Activated CD8-positive, alpha-beta memory T cell treated with anti-CD3 and anti-CD28 coated beads, Interleukin-2, amount 50 U/mL, for 1 hour (primary cell): ENCODE measurements around the gene MEG3.
"Not testable (repeated sequence)": the region's sequence is repeated elsewhere in the genome, so short reads cannot be mapped to it uniquely, and the experiment has no call there.

Source experiments
- DNase-seq: peaks from one replicate; pipeline ENCODE4 v3.0.0-alpha.2; 2020; ENCODE audit errors: extremely low read depth

MEG3 gene

DNA sequence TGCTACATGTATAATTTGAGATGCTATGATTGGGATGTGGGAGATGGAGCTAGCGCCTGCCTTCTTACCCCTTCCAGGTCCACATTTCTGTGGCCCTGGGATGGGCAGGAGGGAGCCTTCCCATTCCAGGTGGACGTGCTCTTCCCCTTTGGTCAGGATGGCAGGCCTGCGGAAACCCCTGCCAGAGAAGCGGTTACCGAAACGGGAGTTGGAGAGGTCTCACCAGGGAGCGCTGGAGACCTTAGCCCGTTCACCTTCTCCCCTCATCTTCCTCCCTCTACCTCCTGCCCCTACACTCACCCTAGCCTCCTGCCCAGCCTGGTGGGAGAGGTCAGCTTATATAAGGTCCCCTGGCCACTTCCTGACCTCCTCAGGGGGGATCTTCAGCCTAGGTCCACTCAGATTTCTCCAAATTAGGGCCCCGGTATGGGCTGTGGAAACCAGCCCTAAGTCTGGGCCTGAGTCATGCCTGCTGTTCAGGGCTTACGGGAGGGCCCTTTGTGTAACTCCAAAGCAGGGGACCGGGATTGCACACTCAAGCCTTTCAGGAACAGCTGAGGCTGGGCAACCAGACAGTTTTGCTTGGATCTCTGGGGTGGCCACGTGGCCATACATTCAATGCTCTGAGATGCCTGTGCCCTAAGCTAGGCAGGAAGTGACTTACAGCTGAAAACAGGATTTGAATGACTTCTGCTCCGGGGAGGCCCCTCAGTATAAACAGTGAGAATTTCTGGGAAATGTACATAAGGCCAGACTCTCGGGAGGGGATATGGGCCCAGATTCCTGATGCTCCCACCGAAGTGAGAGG is 10.2 kb upstream of the MEG3 start:
- DNase-seq: no peak

DNA sequence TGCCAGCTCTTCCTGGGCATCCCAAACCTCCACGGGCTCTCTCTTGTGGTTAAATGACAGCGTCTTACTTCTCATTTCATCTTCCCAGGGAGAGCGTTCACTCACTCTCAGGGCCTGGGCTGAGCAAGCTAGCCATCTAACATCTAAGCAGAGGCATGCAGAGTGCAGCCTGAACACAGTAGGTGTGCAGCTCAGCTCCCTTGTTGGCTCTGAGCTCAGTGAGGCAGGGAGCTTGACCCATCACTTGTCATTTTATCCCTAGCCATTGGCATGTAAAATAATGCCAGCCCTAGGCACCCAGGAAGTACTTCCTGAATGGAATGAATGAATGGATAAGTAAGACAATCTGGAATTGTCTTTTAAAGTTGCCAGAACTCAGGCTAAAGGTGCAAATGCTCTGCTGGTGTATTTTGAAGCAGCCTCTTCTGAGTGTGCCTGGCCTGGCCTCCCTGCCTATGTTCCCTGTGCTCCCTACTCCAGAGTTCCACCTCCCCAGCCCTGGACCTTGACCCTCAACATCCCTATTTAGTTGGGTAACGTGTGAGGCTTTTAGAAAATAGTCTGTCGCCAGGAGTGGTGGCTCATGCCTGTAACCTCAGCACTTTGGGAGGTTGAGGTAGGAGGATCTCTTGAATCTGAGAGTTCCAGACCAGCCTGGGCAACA is 9.5 kb upstream of the MEG3 start:
- no peak for DNase-seq

DNA sequence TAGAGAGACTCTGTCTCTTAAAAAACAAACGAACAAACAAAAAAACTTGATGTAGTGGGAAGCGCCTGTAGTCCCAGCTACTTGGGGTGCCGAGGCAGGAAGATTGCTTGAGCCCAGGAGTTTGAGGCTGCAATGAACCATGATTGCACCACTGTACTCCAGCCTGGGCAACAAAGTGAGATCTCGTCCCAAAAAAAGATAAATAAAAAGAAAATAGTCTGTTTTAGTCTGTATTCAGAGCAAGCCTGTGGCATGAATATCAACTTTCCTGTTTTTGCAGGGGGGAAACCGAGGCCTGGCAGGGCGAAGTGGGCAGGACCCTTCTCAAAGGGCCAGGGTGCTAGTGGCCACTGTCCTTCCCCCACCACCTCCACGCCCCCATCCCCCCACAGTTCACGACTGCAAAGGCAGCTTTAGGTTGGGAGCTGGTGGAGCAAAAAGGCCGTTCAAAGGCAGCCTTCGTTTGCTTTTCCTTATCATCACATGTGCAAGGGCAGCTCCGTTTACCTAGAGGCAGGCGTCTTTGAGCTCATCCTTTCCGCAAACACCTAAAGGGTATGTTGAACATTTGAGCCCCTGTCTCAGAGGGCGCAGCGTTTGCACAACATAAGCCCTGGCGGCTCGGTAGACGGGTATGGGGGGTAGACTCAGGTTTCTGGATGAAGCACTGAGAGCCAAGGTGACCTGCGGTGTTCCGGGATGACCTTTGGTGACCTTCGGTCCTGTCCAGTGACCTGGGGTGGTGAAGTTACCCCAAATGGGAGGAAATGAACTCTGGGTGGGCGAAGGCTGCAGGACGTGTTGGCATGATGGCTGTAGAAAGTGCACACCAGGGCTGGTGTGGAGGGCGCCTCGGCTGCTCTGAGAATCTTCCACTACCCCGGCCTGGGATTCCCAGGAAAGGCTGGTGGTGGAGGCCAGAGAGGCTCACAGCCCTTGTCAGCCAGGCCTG is 8.7 kb upstream of the MEG3 start:
- DNase-seq: no peak

DNA sequence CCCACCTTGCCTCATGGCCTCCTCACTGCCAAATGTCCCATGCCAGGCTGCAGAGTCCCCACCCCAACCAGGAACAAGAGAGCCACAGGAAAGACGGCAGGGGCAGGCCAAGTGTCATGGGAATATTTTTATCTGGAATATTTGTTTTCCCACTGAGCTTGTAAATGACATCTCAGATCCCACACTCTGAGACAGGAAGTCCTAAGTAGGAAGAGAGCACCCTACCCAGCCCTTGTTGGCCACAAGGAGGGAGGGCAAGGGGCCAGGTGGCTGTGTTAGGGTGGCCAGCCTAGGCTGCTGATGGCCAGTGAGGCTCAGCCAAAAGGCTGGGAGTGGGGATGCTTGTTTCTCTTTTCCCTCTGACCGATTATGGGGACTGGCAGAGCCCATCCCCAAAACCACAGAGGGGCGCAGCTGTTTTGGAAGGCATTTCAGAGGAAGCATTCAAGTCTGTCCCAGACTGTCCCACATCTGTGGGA is 7.7 kb upstream of the MEG3 start:
- DNase-seq: no peak

DNA sequence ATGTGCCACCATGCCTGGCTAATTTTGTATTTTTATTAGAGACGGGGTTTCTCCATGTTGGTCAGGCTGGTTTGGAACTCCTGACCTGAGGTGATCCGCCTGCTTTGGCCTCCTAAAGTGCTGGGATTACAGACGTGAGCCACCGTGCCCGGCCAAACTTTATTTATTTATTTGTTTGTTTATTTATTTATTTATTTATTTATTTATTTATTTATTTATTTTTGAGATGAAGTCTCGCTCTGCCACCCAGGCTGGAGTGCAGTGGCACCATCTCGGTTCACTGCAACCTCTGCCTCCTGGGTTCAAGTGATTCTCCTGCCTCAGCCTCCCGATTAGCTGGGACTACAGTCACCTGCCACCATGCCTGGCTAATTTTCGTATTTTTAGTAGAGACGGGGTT is 7.0 kb upstream of the MEG3 start:
- DNase-seq: not testable (repeated sequence)

DNA sequence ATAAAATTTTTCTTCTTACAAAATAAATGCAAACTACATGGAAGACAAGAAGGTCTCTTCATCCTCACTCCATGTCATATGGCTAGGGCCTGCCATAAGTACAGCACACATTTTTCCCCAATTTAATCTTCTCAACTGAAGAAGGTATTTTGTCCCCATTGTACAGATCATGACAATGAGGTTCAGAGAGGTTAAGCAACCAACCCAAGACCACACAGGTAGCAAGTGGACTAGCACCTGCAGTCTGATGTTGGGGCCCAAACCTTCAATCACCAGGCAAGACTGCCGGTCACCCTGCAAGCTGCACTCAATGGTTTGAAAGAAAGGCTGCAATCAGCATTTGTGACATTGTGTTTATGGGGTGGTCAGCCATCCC is 6.5 kb upstream of the MEG3 start:
- no peak for DNase-seq

DNA sequence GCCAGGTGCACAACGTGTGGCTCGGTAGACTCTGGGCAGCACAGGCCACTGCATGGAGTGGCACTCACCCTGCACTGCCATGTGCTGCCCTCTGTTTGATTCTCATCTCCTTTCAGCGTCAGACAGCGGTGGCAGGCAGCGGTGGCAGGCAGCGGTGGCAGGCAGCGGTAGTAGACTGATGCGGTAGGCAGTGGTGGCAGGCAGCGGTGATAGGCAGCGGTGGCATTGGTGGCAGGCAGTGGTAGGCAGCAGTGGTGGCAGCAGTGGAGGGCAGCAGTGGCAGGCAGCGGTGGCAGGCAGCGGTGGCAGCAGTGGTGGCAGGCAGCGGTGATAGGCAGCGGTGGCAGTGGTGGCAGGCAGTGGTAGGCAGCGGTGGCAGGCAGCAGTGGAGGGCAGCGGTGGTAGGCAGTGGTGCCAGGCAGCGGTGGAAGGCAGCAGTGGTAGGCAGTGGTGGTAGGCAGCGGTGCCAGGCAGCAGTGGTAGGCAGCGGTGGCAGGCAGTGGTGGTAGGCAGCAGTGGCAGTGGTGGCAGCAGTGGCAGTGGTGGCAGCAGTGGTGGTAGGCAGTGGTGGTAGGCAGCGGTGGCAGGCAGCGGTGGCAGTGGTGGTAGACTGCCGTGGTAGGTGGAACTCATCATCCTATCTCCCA is 6.0 kb upstream of the MEG3 start:
- DNase-seq: no peak

DNA sequence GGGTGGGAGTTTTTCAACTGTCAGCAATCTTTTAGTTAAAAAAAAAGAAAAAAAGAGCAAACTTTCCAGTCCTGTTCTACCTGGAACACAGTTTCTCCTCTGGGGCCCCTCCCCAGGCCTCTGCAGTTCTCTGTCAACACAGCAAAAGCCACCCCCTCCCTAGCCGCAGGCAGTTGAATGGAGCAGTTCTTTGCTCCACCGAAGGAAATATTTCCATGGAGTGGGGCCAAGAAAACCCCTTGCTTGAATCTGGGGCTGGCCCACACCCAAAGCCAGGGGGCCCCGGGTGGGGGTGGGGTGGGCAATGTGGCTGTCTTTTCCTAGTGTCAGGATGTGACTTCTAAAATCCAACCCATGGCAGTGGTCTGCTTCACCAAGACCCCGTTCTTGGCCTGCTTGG is 5.0 kb upstream of the MEG3 start:
- DNase-seq: no peak

DNA sequence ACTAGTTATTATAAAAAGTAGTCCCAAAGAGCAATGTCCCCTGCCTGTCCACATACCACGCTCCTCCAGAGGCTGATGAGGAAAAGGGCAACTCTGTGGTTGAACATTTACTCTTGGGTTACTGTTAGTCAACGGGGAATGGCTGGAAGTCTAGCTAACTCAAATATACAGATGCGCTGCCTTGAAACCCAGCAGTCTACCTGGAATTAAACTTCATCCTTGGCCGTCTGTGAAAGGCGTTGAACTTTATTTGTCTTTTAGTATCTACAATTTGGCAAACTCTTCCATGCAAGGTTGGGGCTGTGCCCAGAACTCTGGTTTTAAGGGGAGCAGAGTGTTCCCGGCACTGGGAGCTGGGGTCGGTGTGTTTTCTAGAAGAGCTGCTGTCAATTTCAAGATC is 3.9 kb upstream of the MEG3 start:
- DNase-seq: no peak

DNA sequence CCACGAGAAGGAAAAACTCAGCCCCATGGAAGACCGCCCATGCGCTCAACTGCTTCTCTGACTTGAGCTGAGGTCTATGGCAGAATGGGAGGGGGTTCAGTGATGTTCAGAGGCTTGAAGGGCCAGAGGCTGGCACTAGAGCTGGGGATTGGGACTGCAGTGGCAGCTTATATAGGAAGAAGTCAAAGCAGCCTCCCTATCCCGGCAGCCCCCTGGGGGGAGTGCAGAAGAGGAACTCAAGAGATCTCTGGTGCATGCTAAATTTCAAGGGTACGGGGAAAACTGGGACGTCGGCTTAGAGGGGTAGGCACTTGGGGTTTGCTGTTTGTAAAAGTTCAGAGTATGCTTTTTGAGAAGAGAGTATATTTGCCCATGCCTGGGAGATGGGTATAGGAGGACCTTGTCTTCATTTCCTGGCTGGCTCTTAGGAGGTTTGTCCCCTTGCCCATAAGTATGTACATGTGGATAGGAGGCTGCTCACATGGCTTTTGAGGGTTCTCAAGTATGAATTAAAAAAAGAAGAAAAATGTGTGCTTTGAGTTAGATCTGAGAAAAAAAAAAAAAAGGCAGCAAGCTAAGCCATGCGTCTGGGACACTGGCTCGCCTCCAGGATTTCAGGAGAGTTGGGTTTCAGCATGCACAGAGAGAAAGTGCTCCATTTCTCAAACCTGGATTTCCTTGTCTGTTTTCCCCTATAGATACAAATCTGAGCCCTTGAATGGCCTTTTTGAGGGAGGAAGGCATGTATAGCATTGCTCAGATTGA is 3.2 kb upstream of the MEG3 start:
- no peak for DNase-seq

DNA sequence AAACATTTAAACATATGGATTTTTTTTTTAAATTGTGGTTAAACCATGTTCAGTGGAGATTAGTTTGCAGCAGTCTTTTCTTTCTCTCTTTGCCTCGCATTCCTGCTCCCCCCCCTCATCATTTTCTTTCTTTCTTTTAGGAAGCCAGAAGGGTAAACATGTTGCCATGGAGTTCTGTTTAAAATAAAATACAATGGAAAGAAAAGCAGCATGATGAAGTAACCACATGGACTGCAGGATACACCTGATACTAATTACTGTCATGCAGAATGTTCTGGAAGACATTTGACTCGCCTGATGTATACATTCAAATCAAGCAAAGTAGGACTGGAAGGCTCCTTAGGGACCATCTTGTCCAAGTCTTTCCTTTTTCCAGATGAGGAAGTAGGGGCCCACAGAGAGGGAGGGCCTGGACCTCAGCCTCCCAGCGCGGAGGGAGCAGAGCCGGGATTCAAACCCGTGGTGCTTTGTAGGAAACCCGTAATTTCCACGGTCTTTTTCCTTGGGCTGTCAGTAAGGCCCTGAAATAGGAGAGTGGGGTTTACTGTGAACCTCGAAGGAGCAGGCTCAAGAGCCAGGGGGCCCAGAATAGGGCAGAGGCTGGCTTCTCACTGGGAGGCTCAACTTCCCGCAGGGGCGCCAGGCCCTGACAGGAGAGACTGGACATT is 2.4 kb upstream of the MEG3 start:
- no peak for DNase-seq

DNA sequence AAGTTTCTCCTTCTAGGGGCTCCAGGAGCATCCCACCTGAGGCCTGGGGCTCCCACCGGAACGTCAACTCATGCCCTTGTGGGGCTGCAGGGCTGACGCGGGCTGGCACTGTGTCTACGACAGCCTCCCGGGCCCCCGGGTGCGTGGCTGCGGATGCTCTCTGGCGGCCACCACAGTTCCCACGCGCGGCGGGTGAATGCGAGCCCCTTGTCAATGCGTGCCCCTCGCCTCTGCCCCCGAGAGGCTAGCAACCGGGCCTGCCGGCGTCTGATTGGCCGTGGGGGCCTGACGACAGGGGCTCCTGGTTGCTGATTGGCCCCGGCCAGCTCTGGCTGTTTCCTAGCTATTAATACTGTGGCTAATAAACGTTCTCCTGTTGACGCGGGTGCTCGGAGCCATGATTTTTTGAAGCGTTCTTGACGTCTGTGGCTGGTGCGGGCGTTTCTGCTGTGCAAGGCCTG is 1.8 kb upstream of the MEG3 start:
- no peak for DNase-seq

DNA sequence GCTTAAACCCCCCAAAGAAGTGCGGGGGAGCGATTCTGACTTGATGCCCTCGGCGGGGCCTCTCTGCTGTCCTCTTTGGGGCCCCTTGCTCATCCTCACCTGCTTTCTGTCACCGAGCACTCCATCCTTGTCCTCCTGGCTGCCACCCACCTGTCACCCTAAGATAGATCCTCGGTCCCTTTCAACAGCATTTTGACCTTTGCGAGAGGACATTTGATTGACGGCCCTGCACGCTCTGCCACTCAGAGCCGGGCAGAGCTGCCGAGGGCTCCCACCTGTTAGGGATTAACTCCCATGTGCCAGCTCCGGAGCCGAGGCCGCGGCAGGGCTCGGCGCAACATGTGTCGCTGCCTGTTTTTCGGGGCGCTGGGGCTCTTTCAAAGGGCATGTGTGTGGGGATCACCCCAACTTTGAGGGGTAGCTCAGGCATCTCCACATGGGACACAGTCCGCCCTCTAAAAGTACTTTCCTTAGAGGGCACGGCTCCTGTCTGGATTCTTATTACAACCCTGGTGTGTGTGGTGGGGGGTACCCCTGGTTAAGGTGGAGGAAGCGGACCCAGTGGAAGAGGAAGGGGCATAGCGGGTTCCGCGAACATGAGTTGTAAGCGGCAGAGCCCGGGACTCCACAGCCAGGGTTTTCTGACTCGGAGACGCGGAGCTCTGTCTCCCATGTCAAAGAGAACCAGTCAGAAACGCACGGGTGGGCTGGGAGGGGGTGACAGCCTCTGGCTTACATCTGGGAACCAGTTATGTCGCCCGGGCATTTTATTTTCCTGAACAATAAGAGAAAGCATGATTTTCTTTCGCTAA is 811 bp upstream of the MEG3 start:
- no peak for DNase-seq

DNA sequence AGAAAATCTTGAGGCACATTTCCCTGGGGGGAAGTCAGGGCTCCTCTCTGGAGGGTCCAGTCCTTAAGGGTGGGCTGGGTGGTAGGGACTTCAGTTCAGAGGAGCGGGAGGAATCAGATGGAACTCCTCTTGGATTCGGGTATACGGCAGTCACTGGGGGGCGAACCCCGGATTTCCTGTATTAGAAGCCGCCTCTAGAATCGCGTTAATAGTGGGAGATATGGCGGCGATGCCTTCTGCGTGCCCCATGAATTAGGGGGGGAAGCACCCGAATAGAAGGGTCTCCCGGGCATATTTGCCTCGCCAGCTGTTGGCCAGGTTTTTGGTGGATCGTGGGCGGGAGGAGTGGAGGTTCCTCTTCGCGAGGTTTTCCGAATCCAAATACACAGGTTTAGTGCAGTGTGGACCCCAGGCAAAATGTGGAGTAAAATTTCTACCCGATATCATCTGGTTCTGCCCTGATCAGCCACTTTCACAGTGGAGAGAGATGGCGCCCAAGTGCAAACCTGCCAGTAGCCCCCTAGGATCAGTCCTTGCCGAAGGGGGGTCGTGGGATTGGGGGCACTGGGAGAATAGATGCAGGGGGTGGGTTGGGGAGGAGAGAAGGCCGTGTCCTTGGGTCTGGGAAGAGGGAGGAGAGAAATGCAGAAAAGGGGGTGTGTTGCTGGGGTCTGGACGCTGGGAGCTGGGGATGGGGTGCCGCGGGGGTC is 628 bp downstream of the MEG3 start:
- DNase-seq: no peak

DNA sequence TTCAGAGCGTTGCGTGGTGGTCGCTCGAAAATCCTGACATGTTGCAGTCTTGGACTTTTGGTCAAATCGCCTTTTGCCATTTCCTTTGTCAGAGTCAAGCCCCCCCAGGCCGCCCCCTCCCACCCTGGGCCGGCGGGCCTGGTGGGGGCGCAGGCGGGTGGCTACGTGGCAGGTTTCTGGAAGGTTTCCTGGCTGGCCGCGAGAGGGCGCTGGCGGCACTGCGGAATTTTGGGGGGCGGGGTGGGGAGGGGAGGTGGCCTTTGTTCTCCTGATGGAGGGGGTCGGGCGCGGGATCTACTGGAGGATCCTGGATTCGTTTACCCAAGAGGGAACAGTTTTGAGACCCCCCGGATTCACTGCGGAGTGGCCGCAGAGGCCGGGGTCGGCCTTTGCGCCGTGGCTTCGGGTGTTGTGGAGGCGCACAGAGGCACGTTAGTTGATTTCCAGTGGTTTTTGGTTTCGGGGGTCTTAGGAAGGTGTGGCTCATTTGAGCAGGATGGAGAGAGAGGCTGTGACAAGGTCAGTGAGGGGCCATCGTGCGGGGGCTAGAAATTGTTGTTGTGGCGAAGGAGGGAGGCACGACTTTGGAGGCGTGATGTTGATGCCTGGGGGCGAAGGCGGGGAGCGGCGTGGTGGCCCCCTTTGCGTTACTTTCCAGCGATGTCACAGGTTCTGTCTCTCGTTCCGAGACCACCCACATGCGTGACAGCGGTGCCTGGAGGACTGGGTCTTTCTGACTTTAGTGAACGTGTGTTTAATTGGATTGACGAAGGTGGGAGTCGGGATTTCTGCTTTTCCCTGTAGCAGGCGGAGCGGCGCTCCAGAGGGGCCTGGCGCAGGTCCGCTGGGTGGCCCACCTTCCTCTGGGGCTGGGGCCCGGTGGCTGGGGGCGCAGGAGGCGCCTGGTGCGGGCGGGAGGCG is 1.4 kb downstream of the MEG3 start:
- DNase-seq: no peak

DNA sequence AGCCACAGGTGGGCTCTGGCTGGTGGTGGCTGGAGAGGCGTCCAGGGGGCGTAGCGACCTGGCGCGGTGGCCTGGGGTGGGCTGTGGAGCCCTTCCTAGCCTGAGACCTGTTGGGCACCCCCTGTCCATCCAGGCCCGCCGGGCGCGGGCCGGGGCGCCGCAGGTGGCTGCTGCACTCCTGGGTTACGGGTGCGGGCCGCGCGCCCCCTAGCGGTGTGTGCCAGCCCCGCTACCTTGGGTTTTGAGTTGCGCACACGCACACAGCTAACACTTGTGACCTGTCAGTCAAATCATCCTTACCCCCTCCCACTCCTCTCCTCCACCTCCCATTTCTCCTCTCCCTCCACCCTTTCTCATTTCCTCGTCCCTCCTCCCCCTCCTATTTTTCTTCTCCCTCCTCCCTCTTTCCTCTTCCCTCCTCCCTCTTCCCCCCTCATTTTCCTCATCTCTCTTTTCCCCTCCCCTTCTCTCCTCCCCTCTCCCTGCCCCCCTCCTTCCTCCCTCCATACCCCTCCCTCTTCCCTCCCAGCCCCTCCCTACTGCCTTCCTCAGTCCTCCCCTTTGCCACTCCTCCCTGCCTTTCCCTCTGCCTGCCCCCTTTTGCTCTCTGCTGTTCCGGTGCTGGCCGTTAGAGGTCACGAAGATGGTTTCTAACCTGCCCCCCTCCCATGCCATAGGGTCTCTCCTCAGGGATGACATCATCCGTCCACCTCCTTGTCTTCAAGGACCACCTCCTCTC is 2.3 kb downstream of the MEG3 start:
- no peak for DNase-seq

DNA sequence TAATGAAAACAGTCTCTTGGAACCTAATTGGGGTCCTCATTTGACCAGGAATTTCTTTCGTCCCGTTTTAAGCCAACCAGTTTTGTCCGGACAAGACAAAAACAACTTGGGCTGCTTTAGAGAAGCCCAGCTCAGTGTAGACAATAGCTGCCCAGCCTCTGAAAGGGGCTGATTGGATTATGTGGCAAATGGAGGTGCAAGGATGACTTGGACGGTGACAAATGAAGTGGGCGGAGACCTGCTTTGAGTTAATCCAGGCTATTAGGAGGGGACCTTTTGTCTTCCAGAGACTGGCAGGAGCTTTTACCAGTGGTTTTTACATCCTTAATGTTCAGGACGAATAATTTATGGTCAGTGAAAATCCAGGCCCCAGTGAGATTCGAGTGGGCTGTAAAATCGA is 4.8 kb downstream of the MEG3 start:
- no peak for DNase-seq
